ENCODE measurements around the gene PRSS16. TPM values are rescaled to one million over a fixed set of nuclear protein-coding genes. Genes with fewer than 3 reads are reported as not detected.

Gene PRSS16
- total RNA-seq, 1 donor from 2014 or later = not detected

DNA sequence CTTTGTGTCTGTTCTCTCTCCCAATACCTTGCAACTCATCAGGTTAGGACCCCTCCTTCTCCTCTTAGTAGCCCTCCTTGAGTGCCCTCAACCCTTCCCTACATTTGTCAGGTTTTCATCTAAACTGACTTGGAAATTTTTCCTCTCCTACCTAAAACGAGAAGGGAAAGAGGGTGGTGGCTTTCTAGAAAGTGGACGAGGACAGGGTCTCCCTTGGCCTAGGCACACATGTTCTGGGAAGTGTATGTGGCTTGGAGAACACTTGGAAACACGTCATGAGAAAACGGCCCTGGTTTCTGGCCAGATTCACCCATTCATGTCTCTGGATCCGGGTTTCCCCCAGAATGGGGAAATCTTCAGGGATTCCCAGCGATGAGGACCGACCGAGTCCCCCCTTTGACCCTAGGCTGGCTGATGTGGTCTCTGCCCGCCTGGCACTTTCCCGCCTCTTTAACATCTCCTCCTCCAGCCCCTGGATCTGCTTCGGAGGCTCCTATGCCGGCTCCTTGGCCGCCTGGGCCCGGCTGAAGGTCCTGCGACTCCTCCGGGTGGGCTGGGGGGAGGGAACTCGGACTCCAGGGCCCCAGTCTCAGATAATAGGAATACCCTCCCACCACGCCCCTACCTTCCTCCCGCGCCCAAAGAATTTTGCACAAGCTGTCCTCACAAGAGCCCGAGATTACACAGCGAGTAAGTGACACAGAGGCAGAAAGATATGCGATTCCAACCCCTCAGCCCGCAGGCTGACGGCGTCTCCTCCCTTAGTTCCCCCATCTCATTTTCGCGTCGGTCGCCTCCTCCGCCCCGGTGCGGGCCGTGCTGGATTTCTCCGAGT, 3.0 kb downstream of the PRSS16 start:
- Histone ChIP-seq H3K36me3 (no peaks in the 10 kb centered on the region), H3K4me3 (peak overlapping the region; percentile 53 to 76), H3K9me3 (no peaks in the 10 kb centered on the region), H3K27me3 (no peaks in the 10 kb centered on the region), H3K27ac (no peak overlapping the region), H3K4me1 (peaks cover 7 to 15% of the 10 kb centered on the region in 2 donors)
- intact Hi-C loops (cut with DNase I) = no loop called here
- DNase-seq (ENCODE audit: low spot score in 2 of 2) = no peak
- TF ChIP-seq, protein P1, sequence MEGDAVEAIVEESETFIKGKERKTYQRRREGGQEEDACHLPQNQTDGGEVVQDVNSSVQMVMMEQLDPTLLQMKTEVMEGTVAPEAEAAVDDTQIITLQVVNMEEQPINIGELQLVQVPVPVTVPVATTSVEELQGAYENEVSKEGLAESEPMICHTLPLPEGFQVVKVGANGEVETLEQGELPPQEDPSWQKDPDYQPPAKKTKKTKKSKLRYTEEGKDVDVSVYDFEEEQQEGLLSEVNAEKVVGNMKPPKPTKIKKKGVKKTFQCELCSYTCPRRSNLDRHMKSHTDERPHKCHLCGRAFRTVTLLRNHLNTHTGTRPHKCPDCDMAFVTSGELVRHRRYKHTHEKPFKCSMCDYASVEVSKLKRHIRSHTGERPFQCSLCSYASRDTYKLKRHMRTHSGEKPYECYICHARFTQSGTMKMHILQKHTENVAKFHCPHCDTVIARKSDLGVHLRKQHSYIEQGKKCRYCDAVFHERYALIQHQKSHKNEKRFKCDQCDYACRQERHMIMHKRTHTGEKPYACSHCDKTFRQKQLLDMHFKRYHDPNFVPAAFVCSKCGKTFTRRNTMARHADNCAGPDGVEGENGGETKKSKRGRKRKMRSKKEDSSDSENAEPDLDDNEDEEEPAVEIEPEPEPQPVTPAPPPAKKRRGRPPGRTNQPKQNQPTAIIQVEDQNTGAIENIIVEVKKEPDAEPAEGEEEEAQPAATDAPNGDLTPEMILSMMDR (IDR thresholded peaks at IDR 0.05) = no peak

DNA sequence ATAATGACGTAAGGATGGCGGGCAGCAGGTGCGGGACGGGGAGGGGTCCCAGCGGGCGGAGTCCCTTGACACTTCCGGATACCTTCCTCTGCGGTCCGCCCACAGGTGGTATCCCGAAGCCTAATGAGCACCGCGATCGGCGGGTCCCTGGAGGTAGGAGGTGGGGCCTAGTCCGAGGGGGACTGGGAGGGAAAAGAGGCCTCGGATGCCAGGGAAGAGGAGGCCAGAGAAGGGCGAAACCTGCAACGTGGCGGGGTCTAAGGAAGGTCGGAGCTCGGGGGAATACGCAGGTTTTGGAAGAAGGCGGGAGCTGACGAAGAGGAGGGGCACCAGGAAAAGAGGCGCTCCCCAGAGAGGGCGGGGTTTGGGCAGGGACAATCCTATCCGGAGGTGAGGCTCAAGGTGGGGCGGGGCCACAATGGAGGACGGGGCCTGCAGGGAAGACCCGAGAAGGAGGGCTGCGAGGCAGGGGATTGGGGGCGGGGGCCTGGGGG, 3.7 kb downstream of the PRSS16 start:
- H3K27me3 ChIP-seq = no peaks in the 10 kb centered on the region

GRCh38 chr6:27251606-27252251, 4.2 kb downstream of the PRSS16 start:
- DNase-seq (ENCODE audit: low spot score in 2 of 2) = peak in 1 of 2 donors; percentile 65
- TF ChIP-seq, protein P1 (IDR thresholded peaks at IDR 0.05) = peak in 1 of 3 experiments; percentile 14
- Histone ChIP-seq H3K9me3 (no peaks in the 10 kb centered on the region), H3K36me3 (no peaks in the 10 kb centered on the region), H3K27ac (no peak overlapping the region), H3K4me1 (peaks cover 7 to 15% of the 10 kb centered on the region in 2 donors), H3K27me3 (no peaks in the 10 kb centered on the region), H3K4me3 (peak overlapping the region; percentile 53 to 76)
- intact Hi-C loops (cut with DNase I) = no loop called here

More for the DNA sequence above, 3.7 kb downstream of the PRSS16 start:
- TF ChIP-seq, protein P1 (IDR thresholded peaks at IDR 0.05) = no peak
- H3K4me1 ChIP-seq = peaks cover 7 to 15% of the 10 kb centered on the region in 2 donors
- no peaks in the 10 kb centered on the region for H3K9me3 ChIP-seq
- intact Hi-C loops (cut with DNase I) = no loop called here
- H3K27ac ChIP-seq = no peak overlapping the region
- H3K36me3 ChIP-seq = no peaks in the 10 kb centered on the region
- DNase-seq (ENCODE audit: low spot score in 2 of 2) = peak in 1 of 2 donors; percentile 78
- H3K4me3 ChIP-seq = peak overlapping the region; percentile 53 to 76

DNA sequence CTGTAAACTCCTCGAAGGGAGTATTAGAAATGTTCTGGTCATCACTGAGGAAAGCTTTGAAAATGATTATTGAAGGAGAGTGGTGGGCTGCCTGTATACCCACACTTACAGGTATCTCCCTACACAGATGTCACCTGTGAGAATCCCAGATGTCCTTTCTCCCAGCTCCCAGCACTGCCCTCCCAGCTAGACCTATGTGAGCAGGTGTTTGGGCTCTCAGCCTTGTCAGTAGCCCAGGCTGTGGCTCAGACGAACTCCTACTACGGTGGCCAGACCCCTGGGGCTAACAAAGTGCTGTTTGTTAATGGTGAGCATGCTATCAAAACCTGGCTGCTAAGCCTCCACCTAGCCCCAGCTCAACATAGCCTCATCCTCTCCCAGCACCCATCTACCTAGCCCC, 7.1 kb downstream of the PRSS16 start:
- intact Hi-C loops (cut with DNase I) = no loop called here
- no peaks in the 10 kb centered on the region for H3K9me3 ChIP-seq
- no peak overlapping the region for H3K4me3 ChIP-seq
- H3K27ac ChIP-seq = no peak overlapping the region
- no peaks in the 10 kb centered on the region for H3K36me3 ChIP-seq
- no peak for DNase-seq (ENCODE audit: low spot score in 2 of 2)
- TF ChIP-seq, protein P1 (IDR thresholded peaks at IDR 0.05) = no peak
- no peaks in the 10 kb centered on the region for H3K27me3 ChIP-seq
- H3K4me1 ChIP-seq = peaks cover 7 to 15% of the 10 kb centered on the region in 2 donors

- Histone ChIP-seq H3K27ac (no peak overlapping the region), H3K27me3 (peaks cover 8% of the 10 kb centered on the region), H3K9me3 (no peaks in the 10 kb centered on the region), H3K36me3 (no peaks in the 10 kb centered on the region), H3K4me3 (no peak overlapping the region), H3K4me1 (peaks cover 7 to 12% of the 10 kb centered on the region in 2 donors)
- intact Hi-C loops (cut with DNase I) = no loop called here
- TF ChIP-seq, protein P1 (IDR thresholded peaks at IDR 0.05) = no peak
- no peak for DNase-seq (ENCODE audit: low spot score in 2 of 2)
Measured at GRCh38 chr6:27255866-27256265, 8.4 kb downstream of the PRSS16 start.

Data from ascending aorta (tissue), 2 donors.